ENCODE results near the gene IMMP2L.

GRCh38 chr7:111510062-111510461 lies 52.2 kb downstream of the IMMP2L start:
- TF ChIP-seq RXRA (IDR thresholded peaks at IDR 0.05; ENCODE audit: insufficient read depth, low read depth, low read length) (no peak), SP1 (IDR thresholded peaks at IDR 0.05; ENCODE audit: low read depth, low read length) (no peak), TAF1 (IDR thresholded peaks at IDR 0.05; ENCODE audit: low read depth, low read length) (no peak), EZH2 (IDR thresholded peaks at IDR 0.05; ENCODE audit: low read depth, low read length, severe bottlenecking) (no peak), KDM1A (IDR thresholded peaks at IDR 0.05; ENCODE audit: borderline replicate concordance, low read length) (no peak), EP300 (IDR thresholded peaks at IDR 0.05; ENCODE audit: borderline replicate concordance in 1 of 2, low read depth in 2 of 2, low read length in 2 of 2) (no peak), MAX (IDR thresholded peaks at IDR 0.05) (no peak), SP2 (IDR thresholded peaks at IDR 0.05; ENCODE audit: low read length) (no peak), POLR2AphosphoS5 (IDR thresholded peaks at IDR 0.05; ENCODE audit: low read depth, low read length) (no peak), SIX5 (IDR thresholded peaks at IDR 0.05; ENCODE audit: low read depth, low read length) (no peak), RAD21 (IDR thresholded peaks at IDR 0.05 in 1 of 2, conservative IDR thresholded peaks at IDR 0.05 in 1 of 2; ENCODE audit: low read depth in 2 of 2, low read length in 2 of 2) (no peak), POLR2A (IDR thresholded peaks at IDR 0.05; ENCODE audit: control extremely low read depth in 1 of 2, low read depth in 2 of 2, low read length in 2 of 2) (no peak)

Measured in H1 (cell line).